T-helper 1 cell treated with Interleukin-12 subunit alpha and Interleukin-12 subunit beta and Interleukin-4 antibody, amounts not matched to agents 30 μg/mL and 1 μg/mL, for 36 hours (primary cell): ENCODE measurements around the gene CPPED1.
"Not testable (repeated sequence)": the region's sequence is repeated elsewhere in the genome, so short reads cannot be mapped to it uniquely, and the experiment has no call there.

Experiments
- H3K27ac Mint-ChIP-seq: one replicate; pipeline ENCODE4 v1.8.0; 2021; ENCODE audit warnings: mild to moderate bottlenecking, mixed read lengths
- H3K27me3 Mint-ChIP-seq: one replicate; pipeline ENCODE4 v1.8.0; 2021; ENCODE audit warnings: low read depth, mixed read lengths
- H3K36me3 Mint-ChIP-seq: one replicate; pipeline ENCODE4 v1.8.0; 2021; ENCODE audit warnings: low read depth, mixed read lengths
- H3K4me1 Mint-ChIP-seq: one replicate; pipeline ENCODE4 v1.8.0; 2021; ENCODE audit warnings: low read depth, mixed read lengths
- H3K4me3 Mint-ChIP-seq: one replicate; pipeline ENCODE4 v1.8.0; 2021; ENCODE audit warnings: mild to moderate bottlenecking, moderate library complexity, mixed read lengths
- H3K9me3 Mint-ChIP-seq: one replicate; pipeline ENCODE4 v1.8.0; 2021; ENCODE audit warnings: mixed read lengths

CPPED1 gene

DNA sequence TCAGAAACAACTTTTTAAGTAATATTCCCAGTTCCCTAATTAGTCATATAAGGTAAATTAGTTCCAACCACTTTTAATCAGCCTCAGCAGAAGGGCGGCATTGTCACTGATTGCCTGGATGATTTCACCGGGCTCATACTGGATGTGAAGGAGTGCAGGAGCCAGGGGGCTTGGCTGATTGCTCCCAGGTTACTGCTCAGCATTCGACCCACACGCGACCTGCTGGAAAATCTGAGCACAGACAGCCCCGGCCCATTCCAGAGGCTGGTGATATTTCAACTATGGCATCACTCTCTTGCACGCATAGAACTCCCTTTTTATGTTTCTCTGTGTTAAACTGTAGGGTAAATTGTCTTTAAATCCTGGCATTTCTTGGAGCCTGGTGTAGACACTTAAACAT is 34.2 kb downstream of the CPPED1 start:
- no peaks in the 10 kb centered on the region for H3K4me1 Mint-ChIP-seq
- no peaks in the 10 kb centered on the region for H3K27me3 Mint-ChIP-seq
- H3K9me3 Mint-ChIP-seq, result no peaks in the 10 kb centered on the region
- H3K36me3 Mint-ChIP-seq, result peaks cover 10% of the 10 kb centered on the region
- H3K4me3 Mint-ChIP-seq, result no peak overlapping the region
- H3K27ac Mint-ChIP-seq, result no peak overlapping the region

DNA sequence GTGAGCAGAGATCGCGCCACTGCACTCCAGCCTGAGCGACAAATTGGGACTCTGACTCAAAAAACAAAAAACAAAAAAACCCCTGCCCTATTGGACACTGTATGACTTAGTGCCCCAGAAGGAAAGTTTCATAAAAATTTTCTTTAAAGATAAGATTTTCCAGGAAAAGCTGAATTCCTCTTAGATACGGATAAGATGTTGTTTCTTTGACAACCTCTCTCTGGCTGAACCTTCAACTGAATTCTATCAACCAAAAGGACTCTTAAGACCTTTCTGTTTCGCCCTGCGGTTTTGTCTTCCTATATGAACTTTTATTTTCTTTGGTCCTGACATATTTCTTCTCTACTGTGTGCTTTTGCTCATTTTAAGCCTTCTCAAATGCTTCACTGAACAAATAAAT is 35.8 kb downstream of the CPPED1 start:
- no peaks in the 10 kb centered on the region for H3K27me3 Mint-ChIP-seq
- H3K27ac Mint-ChIP-seq, result no peak overlapping the region
- no peaks in the 10 kb centered on the region for H3K9me3 Mint-ChIP-seq
- H3K4me1 Mint-ChIP-seq, result no peaks in the 10 kb centered on the region
- H3K36me3 Mint-ChIP-seq, result peaks cover 9% of the 10 kb centered on the region
- H3K4me3 Mint-ChIP-seq, result no peak overlapping the region

DNA sequence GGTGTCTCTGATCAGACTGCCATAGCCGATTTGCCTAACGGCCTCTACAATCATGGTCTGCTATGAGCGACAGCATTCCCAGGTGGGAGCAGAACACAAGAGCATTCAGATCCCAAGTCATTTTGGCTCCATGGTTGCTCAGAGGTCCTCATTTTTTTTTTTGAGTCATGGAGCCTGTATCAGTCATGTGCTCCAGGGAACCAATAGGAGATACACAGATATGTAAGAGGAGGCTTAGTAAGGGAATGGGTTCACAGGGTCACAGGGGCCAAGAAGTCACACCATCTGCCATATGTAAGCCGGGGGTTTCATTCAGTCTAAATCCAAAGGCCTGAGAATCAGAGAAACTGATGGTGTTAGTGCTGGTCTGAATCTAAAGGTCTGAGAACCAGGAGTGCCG is 36.8 kb downstream of the CPPED1 start:
- Mint-ChIP-seq H3K36me3 (peaks cover 10% of the 10 kb centered on the region), H3K4me1 (no peaks in the 10 kb centered on the region), H3K9me3 (no peaks in the 10 kb centered on the region), H3K4me3 (no peak overlapping the region), H3K27ac (no peak overlapping the region), H3K27me3 (no peaks in the 10 kb centered on the region)

DNA sequence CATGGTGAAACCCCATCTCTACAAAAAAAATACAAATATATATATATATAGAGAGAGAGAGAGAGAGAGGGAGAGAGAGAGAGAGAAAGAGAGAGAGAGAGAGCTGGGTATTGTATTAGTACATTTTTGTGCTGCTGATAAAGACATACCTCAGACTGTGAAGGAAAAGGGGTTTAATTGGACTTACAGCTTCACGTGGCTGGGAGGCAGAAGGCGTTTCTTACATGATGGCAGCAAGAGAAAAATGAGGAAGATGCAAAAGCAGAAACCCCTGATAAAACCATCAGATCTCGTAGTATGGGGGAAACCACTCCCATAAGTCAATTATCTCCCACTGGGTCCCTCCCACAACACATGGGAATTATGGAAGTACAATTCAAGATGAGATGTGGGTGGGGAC is 37.5 kb downstream of the CPPED1 start:
- H3K27ac Mint-ChIP-seq, H3K4me1 Mint-ChIP-seq, H3K27me3 Mint-ChIP-seq, H3K9me3 Mint-ChIP-seq, H3K4me3 Mint-ChIP-seq, H3K36me3 Mint-ChIP-seq: not testable (repeated sequence)

DNA sequence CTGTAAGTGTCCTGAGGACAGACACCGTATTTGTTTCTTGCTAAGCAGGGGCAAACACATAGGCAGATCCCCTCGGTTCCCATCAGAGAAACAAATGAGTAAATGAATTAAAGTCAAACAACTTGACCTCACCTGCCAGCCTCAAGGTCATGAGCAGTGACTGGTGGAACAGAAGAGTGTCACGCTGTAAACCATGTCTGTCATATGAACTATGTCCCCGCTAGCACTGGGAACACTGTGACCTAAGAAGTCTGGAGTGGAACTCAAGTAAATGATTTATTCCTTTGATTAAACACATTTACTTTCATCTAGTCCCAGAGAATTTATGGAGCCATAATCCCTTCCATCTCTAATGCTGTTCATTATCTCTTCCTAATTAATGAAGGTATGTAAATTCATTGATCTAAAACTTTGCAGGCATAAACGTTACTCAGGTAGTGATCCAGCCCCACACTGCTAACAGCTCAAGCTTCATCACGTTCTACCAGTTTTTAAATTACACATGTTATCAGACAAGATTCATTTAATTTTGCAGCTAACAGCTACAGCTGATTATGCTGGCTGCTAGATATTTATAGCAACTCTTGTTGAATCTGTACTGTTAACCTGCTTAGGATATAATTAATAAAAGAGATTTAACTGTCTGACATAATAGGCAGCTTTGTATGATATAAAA is 38.7 kb downstream of the CPPED1 start:
- Mint-ChIP-seq H3K27ac (no peak overlapping the region), H3K4me1 (no peaks in the 10 kb centered on the region), H3K4me3 (no peak overlapping the region), H3K9me3 (no peaks in the 10 kb centered on the region), H3K36me3 (peaks cover 11% of the 10 kb centered on the region), H3K27me3 (no peaks in the 10 kb centered on the region)

DNA sequence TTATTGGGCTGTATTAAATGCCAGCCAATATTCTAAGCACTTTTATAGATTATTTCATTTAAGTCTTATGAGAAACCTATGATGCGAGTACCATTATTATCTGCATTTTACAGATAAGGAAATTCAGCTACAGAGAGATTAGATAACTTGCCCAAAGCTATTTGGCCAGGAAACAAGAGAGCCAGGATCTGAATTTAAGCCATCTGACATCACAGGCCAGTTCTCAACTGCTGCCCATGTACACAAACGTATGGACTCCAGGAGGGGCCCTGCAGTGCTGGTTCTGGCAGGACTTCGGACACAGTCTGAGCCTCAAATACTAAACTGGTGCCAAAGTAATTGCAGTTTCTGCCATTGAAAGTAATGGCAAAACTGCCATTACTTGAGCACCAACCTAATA is 40.2 kb downstream of the CPPED1 start:
- Mint-ChIP-seq H3K9me3 (no peaks in the 10 kb centered on the region), H3K27ac (no peak overlapping the region), H3K36me3 (peaks cover 11% of the 10 kb centered on the region), H3K4me1 (no peaks in the 10 kb centered on the region), H3K27me3 (no peaks in the 10 kb centered on the region), H3K4me3 (no peak overlapping the region)

DNA sequence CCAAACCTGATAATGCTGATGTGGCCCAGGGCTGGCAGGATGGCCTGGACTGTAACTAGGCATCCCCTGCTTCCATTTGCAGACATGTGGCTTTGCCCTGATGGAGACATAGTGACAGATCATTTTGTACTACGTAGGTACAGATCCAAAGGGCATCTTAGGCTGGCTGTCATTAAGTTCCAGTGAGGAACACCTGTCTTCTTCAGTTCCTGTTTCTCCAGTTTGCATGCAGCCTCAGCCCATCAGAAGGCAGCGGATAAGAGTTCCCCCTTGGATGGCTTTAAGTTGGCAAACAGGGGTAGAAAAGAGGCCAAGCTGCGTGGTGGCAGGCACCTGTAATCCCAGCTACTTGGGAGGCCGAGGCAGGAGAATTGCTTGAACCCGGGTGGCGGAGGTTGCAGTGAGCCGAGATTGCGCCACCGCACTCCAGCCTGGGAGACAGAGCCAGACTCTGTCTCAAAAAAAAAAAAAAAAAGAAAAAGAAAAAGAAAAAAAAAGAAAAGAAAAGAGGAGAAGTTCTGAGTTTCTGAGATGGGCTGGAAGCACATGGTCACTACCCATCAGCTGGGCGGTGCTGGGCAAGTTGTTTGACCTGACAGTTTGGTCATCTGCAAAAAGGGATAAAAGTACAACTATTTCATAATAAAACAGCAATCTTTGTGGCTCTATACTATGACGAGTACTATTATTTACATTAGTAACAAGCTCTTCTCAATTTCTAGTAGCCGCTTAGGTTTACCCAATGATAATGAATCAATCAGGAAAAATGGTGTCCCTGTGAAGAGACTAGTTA is 42.7 kb downstream of the CPPED1 start:
- Mint-ChIP-seq H3K27ac (no peak overlapping the region), H3K27me3 (no peaks in the 10 kb centered on the region), H3K4me3 (no peak overlapping the region), H3K4me1 (no peaks in the 10 kb centered on the region), H3K9me3 (no peaks in the 10 kb centered on the region), H3K36me3 (peaks cover 12% of the 10 kb centered on the region)

DNA sequence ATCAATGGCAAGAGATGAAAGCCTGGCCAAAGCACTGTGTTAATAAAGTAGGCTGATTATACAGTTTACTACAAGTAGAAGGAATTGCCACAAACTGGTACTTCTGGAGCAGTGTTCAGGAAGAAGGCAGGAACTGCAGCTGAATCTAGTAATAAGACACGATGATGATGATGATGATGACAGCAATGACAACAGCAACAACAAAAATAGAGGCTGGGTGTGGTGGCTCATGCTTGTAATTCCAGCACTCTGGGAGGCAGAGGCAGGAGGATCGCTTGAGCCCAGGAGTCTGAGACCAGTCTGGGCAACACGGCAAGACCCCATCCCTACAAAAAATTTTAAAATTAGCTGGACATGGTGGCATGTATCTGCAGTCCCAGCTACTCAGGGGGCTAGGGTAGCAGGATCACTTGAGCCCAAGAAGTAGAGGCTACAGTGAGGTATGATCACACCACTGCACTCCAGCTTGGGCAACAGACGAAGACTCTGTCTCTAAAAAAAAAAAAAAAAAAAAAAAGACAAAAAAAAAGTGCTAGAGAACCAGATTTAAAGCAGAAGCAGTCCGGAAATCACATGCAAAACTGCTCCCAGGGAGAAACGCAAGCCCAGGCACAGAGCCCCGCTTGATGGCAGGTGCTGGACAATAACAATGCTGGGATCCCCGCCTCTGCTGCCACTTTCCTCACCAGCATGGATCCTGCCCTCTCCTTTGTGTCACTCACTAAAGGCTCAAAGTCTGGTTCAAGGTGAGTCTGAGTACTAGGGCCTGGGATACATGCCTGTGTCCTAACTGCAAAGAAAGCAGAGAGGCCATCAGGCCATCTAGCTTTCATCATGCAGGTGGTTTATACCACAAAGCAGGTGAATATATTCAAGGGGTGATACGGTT is 44.8 kb downstream of the CPPED1 start:
- Mint-ChIP-seq H3K9me3 (no peaks in the 10 kb centered on the region), H3K4me1 (no peaks in the 10 kb centered on the region), H3K4me3 (no peak overlapping the region), H3K27me3 (no peaks in the 10 kb centered on the region), H3K36me3 (peaks cover 10% of the 10 kb centered on the region), H3K27ac (no peak overlapping the region)

DNA sequence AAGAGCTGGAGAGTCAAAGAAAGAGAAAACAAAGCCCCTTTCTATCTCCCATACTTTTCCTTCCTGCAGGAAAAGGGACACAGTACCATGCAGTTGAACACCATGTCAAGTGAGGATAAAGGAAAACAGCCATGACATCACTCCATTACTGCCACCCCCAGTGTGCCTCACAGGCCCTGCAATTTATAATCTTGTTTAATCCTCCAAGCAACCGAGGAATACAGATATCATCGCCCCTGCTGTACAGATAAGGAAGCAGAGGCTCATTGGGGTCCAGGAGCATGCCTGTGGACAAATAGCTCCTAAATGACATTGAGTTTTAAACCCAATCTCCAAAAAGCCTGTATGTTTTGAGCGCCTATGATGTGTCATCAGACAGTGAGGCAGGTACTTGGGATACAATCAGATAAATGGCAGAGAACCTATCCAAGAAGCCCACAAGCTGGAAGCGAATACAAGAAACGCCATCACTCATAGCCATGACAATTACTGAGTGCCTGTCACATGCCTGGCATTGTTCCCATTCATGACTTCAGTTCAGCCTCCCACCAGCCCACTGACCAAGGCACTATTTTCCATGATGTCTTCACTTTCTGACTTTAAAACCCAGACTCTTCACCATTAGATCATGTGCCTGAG is 45.5 kb downstream of the CPPED1 start:
- no peak overlapping the region for H3K27ac Mint-ChIP-seq
- peaks cover 10% of the 10 kb centered on the region for H3K36me3 Mint-ChIP-seq
- H3K9me3 Mint-ChIP-seq, result no peaks in the 10 kb centered on the region
- H3K4me1 Mint-ChIP-seq, result no peaks in the 10 kb centered on the region
- H3K4me3 Mint-ChIP-seq, result no peak overlapping the region
- no peaks in the 10 kb centered on the region for H3K27me3 Mint-ChIP-seq

DNA sequence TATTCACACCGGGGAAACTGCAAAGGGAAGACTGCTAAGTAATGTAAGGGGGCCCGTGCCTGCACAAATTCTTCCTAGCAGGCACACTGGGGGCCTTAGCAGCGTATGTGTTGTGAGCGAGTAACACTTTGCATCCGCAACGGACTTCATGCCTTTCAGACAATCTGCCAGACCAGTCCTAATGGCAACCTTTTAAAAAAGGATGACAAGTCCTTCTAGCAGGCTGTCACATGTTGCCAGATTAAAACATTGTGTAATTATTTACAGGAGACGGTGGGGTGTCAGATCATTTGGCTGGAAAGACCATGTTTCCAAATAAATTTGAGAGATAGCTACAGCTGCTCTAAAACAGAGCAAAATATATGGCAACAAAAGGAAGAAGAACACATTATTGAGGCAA is 46.1 kb downstream of the CPPED1 start:
- H3K4me1 Mint-ChIP-seq, result no peaks in the 10 kb centered on the region
- no peak overlapping the region for H3K4me3 Mint-ChIP-seq
- no peaks in the 10 kb centered on the region for H3K9me3 Mint-ChIP-seq
- peaks cover 10% of the 10 kb centered on the region for H3K36me3 Mint-ChIP-seq
- H3K27me3 Mint-ChIP-seq, result no peaks in the 10 kb centered on the region
- H3K27ac Mint-ChIP-seq, result no peak overlapping the region

DNA sequence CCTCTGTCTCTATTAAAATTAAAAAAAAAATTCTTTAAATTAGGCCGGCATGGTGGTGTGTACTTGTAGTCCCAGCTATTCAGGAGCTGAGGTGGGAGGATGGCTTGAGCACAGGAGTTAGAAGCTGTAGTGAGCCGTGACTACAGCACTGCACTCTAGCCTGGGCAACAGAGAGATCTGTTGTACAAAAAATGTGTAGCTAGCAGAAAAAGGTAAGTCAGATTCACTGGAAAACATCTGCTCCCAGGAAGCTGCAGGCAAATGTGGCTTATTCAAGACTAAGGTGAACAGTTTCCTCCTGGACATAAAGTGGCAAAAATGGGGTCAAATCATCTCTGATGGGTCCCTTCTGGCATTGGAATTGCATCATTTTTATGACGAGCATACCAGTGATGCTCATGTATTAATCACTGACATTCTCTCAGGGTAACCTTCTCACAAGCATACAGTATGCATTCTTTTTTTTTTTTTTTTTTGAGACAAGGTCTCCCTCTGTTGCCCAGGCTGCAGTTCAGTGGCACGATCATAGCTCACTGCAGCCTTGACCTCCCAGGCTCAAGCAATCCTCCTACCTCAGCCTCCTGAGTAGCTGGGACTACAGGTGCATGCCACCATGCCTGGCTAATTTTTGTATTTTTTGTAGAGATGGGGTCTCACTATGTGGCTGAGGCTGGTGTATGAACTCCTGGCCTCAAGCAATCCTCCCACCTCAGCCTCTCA is 48.7 kb downstream of the CPPED1 start:
- no peak overlapping the region for H3K27ac Mint-ChIP-seq
- peaks cover 13% of the 10 kb centered on the region for H3K4me1 Mint-ChIP-seq
- peaks cover 7% of the 10 kb centered on the region for H3K36me3 Mint-ChIP-seq
- no peaks in the 10 kb centered on the region for H3K9me3 Mint-ChIP-seq
- no peaks in the 10 kb centered on the region for H3K27me3 Mint-ChIP-seq
- no peak overlapping the region for H3K4me3 Mint-ChIP-seq

DNA sequence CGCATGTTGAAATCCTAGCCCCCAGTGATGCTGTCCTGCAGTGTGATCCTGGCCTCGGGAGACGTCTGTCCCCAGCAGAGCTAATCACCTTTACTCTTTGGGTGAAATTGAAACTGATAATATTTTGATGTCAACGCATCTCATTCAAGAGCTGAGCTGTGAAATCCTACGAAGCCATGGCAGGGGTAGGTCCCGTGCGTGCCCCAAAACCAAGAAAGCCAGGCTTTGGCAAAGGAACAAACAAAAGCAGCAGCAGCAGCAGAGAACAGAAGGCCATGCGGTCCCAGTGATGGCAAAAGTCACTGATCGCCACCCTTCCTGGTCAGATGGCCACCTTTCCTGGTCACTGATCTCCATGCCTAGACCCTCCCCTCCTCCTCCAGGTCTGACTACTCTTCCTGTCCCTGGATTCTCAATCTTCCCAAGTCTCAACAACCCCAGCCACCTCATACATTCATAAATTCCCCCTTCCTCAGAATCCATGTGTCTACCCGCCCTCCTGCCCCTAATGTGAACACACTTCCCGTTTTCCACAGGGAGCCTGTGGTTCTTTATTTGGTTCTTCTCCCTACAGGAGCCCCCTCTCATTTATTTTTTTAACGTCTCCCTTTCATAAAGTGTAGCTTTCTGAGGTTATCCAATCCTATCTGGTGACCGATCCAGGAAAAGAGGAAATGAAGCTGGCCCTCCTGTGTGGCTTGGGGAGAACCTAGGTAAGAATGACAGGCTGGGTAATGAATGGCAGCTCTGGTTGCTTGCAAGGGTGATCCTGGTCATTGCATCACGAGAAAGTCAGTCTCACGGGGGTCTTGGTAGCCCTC is 50.3 kb downstream of the CPPED1 start:
- Mint-ChIP-seq H3K27me3 (no peaks in the 10 kb centered on the region), H3K4me1 (peaks cover 23% of the 10 kb centered on the region), H3K36me3 (peaks cover 7% of the 10 kb centered on the region), H3K27ac (no peak overlapping the region), H3K4me3 (no peak overlapping the region), H3K9me3 (no peaks in the 10 kb centered on the region)

DNA sequence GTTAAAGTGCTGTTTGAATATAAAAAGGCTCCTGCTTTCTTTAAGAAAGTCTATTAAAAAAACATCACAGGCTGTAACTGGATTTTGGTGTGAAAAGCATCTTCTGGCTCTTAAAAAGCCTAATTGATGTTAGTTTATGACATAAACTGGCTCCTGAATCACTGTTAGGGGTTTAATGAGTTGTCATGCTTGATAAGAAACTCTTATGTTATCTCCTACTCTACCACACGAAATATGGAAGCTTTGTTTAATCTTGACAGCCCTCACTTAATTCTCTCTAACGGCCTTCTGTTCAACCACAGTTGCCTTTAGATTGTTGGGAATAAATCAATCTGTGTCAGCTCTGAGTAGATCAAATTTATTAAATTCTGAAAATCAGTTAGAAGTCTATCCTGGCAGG is 51.5 kb downstream of the CPPED1 start:
- Mint-ChIP-seq H3K9me3 (no peaks in the 10 kb centered on the region), H3K27ac (no peak overlapping the region), H3K4me3 (no peak overlapping the region), H3K36me3 (peaks cover 12% of the 10 kb centered on the region), H3K27me3 (no peaks in the 10 kb centered on the region), H3K4me1 (peaks cover 26% of the 10 kb centered on the region)
